Cardiac muscle cell (in vitro differentiated cells and primary cell): ENCODE results near the gene SATB2. TPM values are rescaled to one million over a fixed set of nuclear protein-coding genes. Genes with fewer than 3 reads are reported as not detected.

Experiments
- DNase-seq, 2 donors: peaks; one replicate each; pipeline versions ENCODE4 v3.0.0 to v3.0.0-alpha.2; 2010 to 2017; ENCODE audit warnings: low read depth in 1 of 2, low spot score in 1 of 2
- H3K27ac ChIP-seq: fragments of 200-600 bp; sonication (generic); 2 replicates; pipeline ENCODE4 v1.5.1; 2016
- H3K27me3 ChIP-seq: fragments of 200-600 bp; sonication (generic); 2 replicates; pipeline ENCODE4 v1.6.0; 2016; ENCODE audit warnings: control low read depth
- H3K36me3 ChIP-seq: fragments of 200-600 bp; sonication (generic); 2 replicates; pipeline ENCODE4 v1.5.1; 2016; ENCODE audit warnings: control low read depth
- H3K4me1 ChIP-seq: fragments of 200-600 bp; sonication (generic); 2 replicates; pipeline ENCODE4 v1.8.1; 2017; ENCODE audit warnings: low read depth, mild to moderate bottlenecking, mixed run types
- H3K4me3 ChIP-seq: fragments of 200-600 bp; sonication (generic); 2 replicates; pipeline ENCODE4 v1.5.1; 2016; ENCODE audit warnings: mild to moderate bottlenecking
- H3K9me3 ChIP-seq: fragments of 200-600 bp; sonication (generic); 2 replicates; pipeline ENCODE4 v1.5.1; 2017; ENCODE audit warnings: low read depth, mild to moderate bottlenecking, control low read depth
- CTCF ChIP-seq: IDR thresholded peaks from 2 replicates; pipeline ENCODE4 v1.5.1; 2012; ENCODE audit warnings: low read depth, mild to moderate bottlenecking, low read length
- polyA plus RNA-seq: library from polyadenylated mRNA; unstranded; fragments of >200 nt; fragmentation: Nextera tagmentation; extraction: Ambion mirVana; gene quantifications from 2 replicates; pipeline ENCODE4 v1.2.1, GENCODE V29; 2016
- total RNA-seq: library from RNA; depleted of rRNA; stranded (reverse); fragments of >200 nt; gene quantifications from 2 replicates; pipeline ENCODE4 v1.2.3, GENCODE V29; 2016

SATB2 gene
- total and polyA plus RNA-seq, 2 experiments from 2014 or later: 1.0 to 1.4 TPM

- no peak for TF ChIP-seq CTCF
- no peaks in the 10 kb centered on the region for H3K9me3 ChIP-seq
- no peak overlapping the region for H3K27ac ChIP-seq
- DNase-seq: no peak
- H3K4me1 ChIP-seq: no peaks in the 10 kb centered on the region
- H3K4me3 ChIP-seq: no peak overlapping the region
- H3K36me3 ChIP-seq: no peaks in the 10 kb centered on the region
- peaks cover 56% of the 10 kb centered on the region for H3K27me3 ChIP-seq
These were observed 19.6 kb upstream of the SATB2 start for GRCh38 chr2:199477277-199477834.

GRCh38 chr2:199471443-199472057 is 13.8 kb upstream of the SATB2 start:
- no peak overlapping the region for H3K4me3 ChIP-seq
- DNase-seq: peak; percentile 60 to 89
- peaks cover 100% of the 10 kb centered on the region for H3K27me3 ChIP-seq
- TF ChIP-seq CTCF: peak; percentile 76
- H3K9me3 ChIP-seq: no peaks in the 10 kb centered on the region
- no peak overlapping the region for H3K27ac ChIP-seq
- H3K36me3 ChIP-seq: no peaks in the 10 kb centered on the region
- H3K4me1 ChIP-seq: no peaks in the 10 kb centered on the region

- DNase-seq: no peak
- Histone ChIP-seq H3K27me3 (peaks cover 100% of the 10 kb centered on the region), H3K36me3 (no peaks in the 10 kb centered on the region), H3K9me3 (no peaks in the 10 kb centered on the region), H3K4me1 (no peaks in the 10 kb centered on the region), H3K27ac (no peak overlapping the region), H3K4me3 (no peak overlapping the region)
- TF ChIP-seq CTCF: no peak
These were observed 13.1 kb upstream of the SATB2 start for GRCh38 chr2:199470672-199471442.

GRCh38 chr2:199470361-199470671 is 12.6 kb upstream of the SATB2 start:
- Histone ChIP-seq H3K4me1 (no peaks in the 10 kb centered on the region), H3K4me3 (no peak overlapping the region), H3K36me3 (no peaks in the 10 kb centered on the region), H3K27me3 (peaks cover 100% of the 10 kb centered on the region), H3K27ac (no peak overlapping the region), H3K9me3 (no peaks in the 10 kb centered on the region)
- no peak for TF ChIP-seq CTCF
- DNase-seq: no peak

GRCh38 chr2:199469514-199470360 is 12.0 kb upstream of the SATB2 start:
- H3K4me3 ChIP-seq: no peak overlapping the region
- H3K27me3 ChIP-seq: peaks cover 100% of the 10 kb centered on the region
- no peak overlapping the region for H3K27ac ChIP-seq
- H3K9me3 ChIP-seq: no peaks in the 10 kb centered on the region
- no peaks in the 10 kb centered on the region for H3K36me3 ChIP-seq
- H3K4me1 ChIP-seq: no peaks in the 10 kb centered on the region
- no peak for TF ChIP-seq CTCF
- DNase-seq: no peak
